NB4 (cell line): Measurements from ENCODE around the gene CSPG4.

Source experiments
- CTCF ChIP-seq: IDR thresholded peaks from one replicate; pipeline ENCODE4 v1.5.1; 2012; ENCODE audit warnings: low read depth, low read length
- MYC ChIP-seq: IDR thresholded peaks from 2 replicates; pipeline ENCODE4 v1.6.1; 2011; ENCODE audit warnings: low read depth, low read length
- POLR2A ChIP-seq: IDR thresholded peaks from 2 replicates; pipeline ENCODE4 v1.6.1; 2011; ENCODE audit warnings: mild to moderate bottlenecking; ENCODE audit not compliant: insufficient read length; ENCODE audit errors: extremely low read depth
- TF ChIP-seq, protein P1 (sequence below): IDR thresholded peaks from 2 replicates; pipeline ENCODE4 v1.6.1; 2011; ENCODE audit warnings: low read depth, low read length

DNA sequence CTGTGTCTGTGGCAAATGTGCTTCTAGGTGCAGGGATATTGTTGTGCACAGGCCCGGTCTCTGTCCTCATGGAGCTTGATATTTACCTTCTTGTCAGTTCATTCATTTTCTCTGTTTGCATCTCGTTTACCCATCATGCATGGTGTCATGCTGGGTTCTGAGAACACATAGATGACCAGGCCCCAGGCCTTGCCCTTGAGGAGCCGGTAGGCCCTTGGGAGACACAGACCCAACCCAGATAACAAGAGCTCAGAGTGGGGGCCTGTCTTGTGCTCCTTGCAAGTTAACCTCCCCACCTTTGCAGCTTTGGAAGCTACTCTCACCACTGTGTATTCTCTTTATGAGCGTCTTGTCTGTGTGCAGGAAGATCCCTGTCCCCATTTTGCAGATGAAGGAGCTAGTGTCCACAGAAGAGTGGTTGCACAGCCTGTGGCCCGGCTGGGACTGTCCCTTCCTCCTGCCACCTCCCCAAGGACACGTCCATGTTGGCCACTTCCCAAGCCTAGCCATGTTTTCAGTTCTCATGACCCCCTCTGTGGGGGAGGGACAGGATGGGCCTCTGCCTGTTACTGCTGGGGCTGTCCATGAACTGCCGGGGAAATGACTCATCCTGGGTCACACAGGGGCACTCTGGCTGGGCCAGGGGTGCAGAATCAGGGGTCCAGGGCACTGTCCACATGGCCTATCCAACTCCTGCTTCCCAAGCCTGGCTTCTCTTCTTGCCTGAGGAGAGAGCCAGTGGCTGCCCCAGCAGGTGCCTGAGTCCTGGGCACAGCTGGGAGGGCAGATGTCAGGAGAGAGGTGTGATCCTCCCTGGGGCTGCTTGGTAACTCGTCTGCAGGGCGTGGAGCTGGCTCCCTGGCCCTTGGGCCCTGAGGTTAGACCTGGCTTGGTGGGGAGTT lies 61.5 kb downstream of the CSPG4 start:
- TF ChIP-seq CTCF (no peak), POLR2A (peak; percentile 27), MYC (0 out of 2 replicates have a peak, but pooled peaks have one; percentile 37)
- TF ChIP-seq, protein P1, sequence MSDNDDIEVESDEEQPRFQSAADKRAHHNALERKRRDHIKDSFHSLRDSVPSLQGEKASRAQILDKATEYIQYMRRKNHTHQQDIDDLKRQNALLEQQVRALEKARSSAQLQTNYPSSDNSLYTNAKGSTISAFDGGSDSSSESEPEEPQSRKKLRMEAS: peak; percentile 24; the same call in 1 of the 2 replicates
